OCI-LY7 (cell line): ENCODE measurements around the gene CCER1. TPM values are rescaled to one million over a fixed set of nuclear protein-coding genes. Genes with fewer than 3 reads are reported as not detected.

Experiments used
- BruUV-seq: library from RNA; stranded (reverse); fragments of 400-500 nt; replicated peaks from 2 replicates; lab custom pipeline; 2021; lab: Mats Ljungman, UMichigan
- CTCF ChIA-PET: fragments of 300-600 bp; sonication (Branson Sonifier 250); formaldehyde crosslinking; loops from one replicate; lab custom pipeline; 2022; ENCODE audit warnings: antibody characterized with exemption; ENCODE audit not compliant: unreplicated experiment; lab: Charles Lee
- POLR2A ChIA-PET: fragments of 300-600 bp; sonication (Branson Sonifier 250); formaldehyde crosslinking; loops from one replicate; lab custom pipeline; 2022; ENCODE audit warnings: antibody characterized with exemption; lab: Charles Lee
- DNase-seq: peaks from one replicate; pipeline ENCODE4 v3.0.0-alpha.2; 2015; ENCODE audit warnings: low spot score
- H2AFZ ChIP-seq: fragments of 200-600 bp; sonication (generic), shearing (Covaris generic); 2 replicates; pipeline ENCODE4 v1.6.1; 2014; ENCODE audit warnings: mild to moderate bottlenecking, antibody characterized with exemption, low read length, moderate library complexity
- H3K27ac ChIP-seq: fragments of 200-600 bp; sonication (generic); 2 replicates; pipeline ENCODE4 v1.5.1; 2014; ENCODE audit warnings: mixed run types, low read depth, mild to moderate bottlenecking, moderate library complexity, low read length, inconsistent platforms; ENCODE audit not compliant: poor library complexity, severe bottlenecking
- H3K36me3 ChIP-seq: fragments of 200-600 bp; sonication (generic); 2 replicates; pipeline ENCODE4 v1.6.1; 2014; ENCODE audit warnings: mild to moderate bottlenecking, antibody characterized with exemption, low read length, moderate library complexity, mixed read lengths; ENCODE audit not compliant: insufficient read depth
- H3K4me1 ChIP-seq: fragments of 200-600 bp; sonication (generic); 2 replicates; pipeline ENCODE4 v1.5.1; 2014; ENCODE audit warnings: mild to moderate bottlenecking, low read length; ENCODE audit not compliant: insufficient read depth, poor library complexity, severe bottlenecking
- H3K4me2 ChIP-seq: fragments of 200-600 bp; sonication (generic); 2 replicates; pipeline ENCODE4 v1.6.1; 2014; ENCODE audit warnings: mild to moderate bottlenecking, low read length
- H3K4me3 ChIP-seq: fragments of 200-600 bp; sonication (generic); 2 replicates; pipeline ENCODE4 v1.5.1; 2014; ENCODE audit warnings: mild to moderate bottlenecking, low read depth, low read length; ENCODE audit not compliant: poor library complexity, severe bottlenecking
- H3K79me2 ChIP-seq: fragments of 200-600 bp; sonication (generic); 2 replicates; pipeline ENCODE4 v1.6.1; 2016; ENCODE audit warnings: low read depth, mild to moderate bottlenecking, low read length, moderate library complexity, mixed read lengths; ENCODE audit not compliant: insufficient read depth
- H3K9me2 ChIP-seq: fragments of 200-600 bp; sonication (generic); 2 replicates; pipeline ENCODE4 v1.6.1; 2016; ENCODE audit warnings: mild to moderate bottlenecking, low read length, mixed read lengths; ENCODE audit not compliant: insufficient read depth
- H3K9me3 ChIP-seq: fragments of 200-600 bp; sonication (generic); 2 replicates; pipeline ENCODE4 v1.6.1; 2014; ENCODE audit warnings: mild to moderate bottlenecking, mixed run types, low read length, mixed read lengths
- H4K20me1 ChIP-seq: fragments of 200-600 bp; sonication (generic); 2 replicates; pipeline ENCODE4 v1.6.1; 2014; ENCODE audit warnings: mild to moderate bottlenecking, antibody characterized with exemption, low read length, moderate library complexity, mixed read lengths; ENCODE audit not compliant: insufficient read depth
- EZH2phosphoT487 ChIP-seq: fragments of 200-600 bp; sonication (generic); IDR thresholded peaks from 2 replicates; pipeline ENCODE4 v1.6.1; 2018; ENCODE audit warnings: low read depth, borderline replicate concordance, mild to moderate bottlenecking, mixed run types, antibody characterized with exemption, low read length, moderate library complexity, mixed read lengths
- intact Hi-C: fragments of 100-400 bp; cut with micrococcal nuclease; formaldehyde crosslinking; loops from one replicate; pipeline ENCODE4 v1.10.0; 2022; ENCODE audit not compliant: unreplicated experiment
- total RNA-seq, 2 experiments: library from RNA; depleted of rRNA in 1 of 2; stranded (reverse); fragments of >200 nt in 1 of 2; shearing (Covaris generic) in 1 of 2; gene quantifications; 2 replicates each; pipeline ENCODE4 v1.2.3, GENCODE V29; 2014 to 2022
- TF ChIP-seq, protein P1 (sequence below): fragments of 200-600 bp; sonication (generic); conservative IDR thresholded peaks from 2 replicates; pipeline ENCODE4 v1.5.1; 2014; ENCODE audit warnings: mild to moderate bottlenecking, antibody characterized with exemption, low read length, moderate library complexity, mixed read lengths

Gene CCER1
- total RNA-seq, 2 experiments from 2014 or later: not detected

DNA sequence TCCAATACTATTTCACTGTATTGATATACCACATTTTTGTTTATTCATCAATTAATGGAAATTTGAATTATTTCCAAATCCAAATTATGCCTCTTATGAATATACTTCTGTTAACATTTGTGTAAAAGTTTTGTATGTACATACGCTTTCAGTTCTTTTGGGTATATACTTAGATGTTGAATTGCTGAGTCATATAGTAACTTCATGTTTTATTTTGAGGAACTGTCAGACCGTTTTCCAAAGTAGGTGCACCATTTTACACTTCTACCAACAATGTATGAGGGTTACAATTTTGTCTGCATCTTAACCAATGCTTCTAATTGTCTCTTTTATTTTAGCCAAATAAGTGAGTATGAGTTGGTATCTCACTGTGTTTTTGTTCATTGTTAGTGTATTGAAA is 10.2 kb upstream of the CCER1 start:
- H4K20me1 ChIP-seq: no peaks in the 10 kb centered on the region
- H3K9me3 ChIP-seq: no peaks in the 10 kb centered on the region
- no peak overlapping the region for H3K4me3 ChIP-seq
- BruUV-seq: no TSS peak
- H3K4me2 ChIP-seq: no peak overlapping the region
- no peaks in the 10 kb centered on the region for H3K9me2 ChIP-seq
- no peak overlapping the region for H2AFZ ChIP-seq
- intact Hi-C loops: no loop called here
- no peaks in the 10 kb centered on the region for H3K36me3 ChIP-seq
- DNase-seq: no peak
- TF ChIP-seq EZH2phosphoT487: no peak
- TF ChIP-seq, protein P1, sequence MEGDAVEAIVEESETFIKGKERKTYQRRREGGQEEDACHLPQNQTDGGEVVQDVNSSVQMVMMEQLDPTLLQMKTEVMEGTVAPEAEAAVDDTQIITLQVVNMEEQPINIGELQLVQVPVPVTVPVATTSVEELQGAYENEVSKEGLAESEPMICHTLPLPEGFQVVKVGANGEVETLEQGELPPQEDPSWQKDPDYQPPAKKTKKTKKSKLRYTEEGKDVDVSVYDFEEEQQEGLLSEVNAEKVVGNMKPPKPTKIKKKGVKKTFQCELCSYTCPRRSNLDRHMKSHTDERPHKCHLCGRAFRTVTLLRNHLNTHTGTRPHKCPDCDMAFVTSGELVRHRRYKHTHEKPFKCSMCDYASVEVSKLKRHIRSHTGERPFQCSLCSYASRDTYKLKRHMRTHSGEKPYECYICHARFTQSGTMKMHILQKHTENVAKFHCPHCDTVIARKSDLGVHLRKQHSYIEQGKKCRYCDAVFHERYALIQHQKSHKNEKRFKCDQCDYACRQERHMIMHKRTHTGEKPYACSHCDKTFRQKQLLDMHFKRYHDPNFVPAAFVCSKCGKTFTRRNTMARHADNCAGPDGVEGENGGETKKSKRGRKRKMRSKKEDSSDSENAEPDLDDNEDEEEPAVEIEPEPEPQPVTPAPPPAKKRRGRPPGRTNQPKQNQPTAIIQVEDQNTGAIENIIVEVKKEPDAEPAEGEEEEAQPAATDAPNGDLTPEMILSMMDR: no peak
- POLR2A ChIA-PET: no interaction called here
- no peak overlapping the region for H3K27ac ChIP-seq
- H3K4me1 ChIP-seq: no peaks in the 10 kb centered on the region
- H3K79me2 ChIP-seq: no peaks in the 10 kb centered on the region
- CTCF ChIA-PET: no interaction called here

DNA sequence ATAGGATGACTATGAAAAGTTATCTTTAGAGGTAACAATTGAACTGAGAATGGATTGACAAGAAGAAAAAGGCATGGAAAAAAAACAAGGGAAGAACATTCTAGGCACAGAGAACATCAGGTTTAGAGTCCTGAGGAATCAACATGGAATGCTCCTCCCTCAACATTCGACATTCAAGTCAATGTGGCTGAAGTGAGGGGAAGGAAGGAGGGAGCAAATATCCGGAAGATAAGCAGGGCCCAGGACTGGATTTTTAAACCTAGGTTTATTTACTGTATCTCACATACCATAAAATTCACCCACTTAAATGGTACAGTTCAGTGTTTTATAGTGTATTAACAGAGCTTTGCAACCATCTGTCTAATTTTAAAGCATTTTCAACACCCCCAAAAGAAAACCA is 9.6 kb upstream of the CCER1 start:
- no peaks in the 10 kb centered on the region for H3K9me2 ChIP-seq
- no peaks in the 10 kb centered on the region for H3K9me3 ChIP-seq
- DNase-seq: no peak
- ChIA-PET CTCF (no interaction called here), POLR2A (interaction anchor here (0.7 kb wide), 1 partner anchor 144 kb away, joined by 3 read pairs; no protein-coding TSS in a partner anchor)
- H3K36me3 ChIP-seq: no peaks in the 10 kb centered on the region
- BruUV-seq: no TSS peak
- H4K20me1 ChIP-seq: no peaks in the 10 kb centered on the region
- no peaks in the 10 kb centered on the region for H3K79me2 ChIP-seq
- H3K4me2 ChIP-seq: no peak overlapping the region
- no peaks in the 10 kb centered on the region for H3K4me1 ChIP-seq
- no peak overlapping the region for H2AFZ ChIP-seq
- TF ChIP-seq, protein P1: no peak
- TF ChIP-seq EZH2phosphoT487: no peak
- H3K4me3 ChIP-seq: no peak overlapping the region
- H3K27ac ChIP-seq: no peak overlapping the region
- intact Hi-C loops: loop anchor here (5.0 kb wide), 1 partner anchor 1658 kb away; no protein-coding TSS in a partner anchor

DNA sequence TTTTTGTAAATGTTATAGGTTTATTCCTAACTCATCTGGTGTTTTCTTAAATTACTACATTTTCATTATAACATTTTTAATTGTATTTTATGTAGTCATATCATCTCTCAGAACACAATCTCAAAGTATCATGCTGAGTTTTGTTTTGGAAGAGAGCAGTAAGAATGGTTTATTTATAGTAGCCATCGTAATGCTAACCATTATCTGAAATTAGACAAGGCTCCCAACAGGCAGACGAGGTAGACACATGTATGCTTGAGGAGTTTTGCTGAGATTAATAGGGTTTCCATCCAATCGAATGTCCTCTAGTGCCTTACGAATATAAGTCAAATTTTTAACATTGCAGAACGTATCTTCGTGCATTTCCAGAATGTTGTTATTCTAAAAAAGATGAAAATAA is 9.0 kb upstream of the CCER1 start:
- no TSS peak for BruUV-seq
- no peak overlapping the region for H3K4me2 ChIP-seq
- CTCF ChIA-PET: no interaction called here
- no peak overlapping the region for H2AFZ ChIP-seq
- intact Hi-C loops: loop anchor here (5.0 kb wide), 1 partner anchor 1658 kb away; no protein-coding TSS in a partner anchor
- TF ChIP-seq, protein P1: no peak
- TF ChIP-seq EZH2phosphoT487: no peak
- no peaks in the 10 kb centered on the region for H3K79me2 ChIP-seq
- no peak overlapping the region for H3K4me3 ChIP-seq
- POLR2A ChIA-PET: interaction anchor here (0.7 kb wide), 1 partner anchor 145 kb away, joined by 3 read pairs; no protein-coding TSS in a partner anchor
- no peaks in the 10 kb centered on the region for H3K36me3 ChIP-seq
- H3K4me1 ChIP-seq: no peaks in the 10 kb centered on the region
- no peaks in the 10 kb centered on the region for H4K20me1 ChIP-seq
- H3K9me3 ChIP-seq: no peaks in the 10 kb centered on the region
- H3K27ac ChIP-seq: no peak overlapping the region
- no peaks in the 10 kb centered on the region for H3K9me2 ChIP-seq
- DNase-seq: no peak
